ENCODE results near the gene HPS3.
"Not testable (repeated sequence)": the region's sequence is repeated elsewhere in the genome, so short reads cannot be mapped to it uniquely, and the experiment has no call there.

HPS3 gene

GRCh38 chr3:149095487-149095886, 34.0 kb upstream of the HPS3 start:
- no peak for DNase-seq
- H3K4me3 ChIP-seq (ENCODE audit: low read depth, low read length) = no peak overlapping the region
- in situ Hi-C loops (cut with HindIII; ENCODE audit: low pct_ligation_motif_present, low sequenced_read_pairs) = no loop called here
- no peak overlapping the region for H3K27ac ChIP-seq
- no peaks in the 10 kb centered on the region for H3K36me3 ChIP-seq (replicated peaks)
- no peaks in the 10 kb centered on the region for H3K27me3 ChIP-seq (replicated peaks)
- TF ChIP-seq, protein P1, sequence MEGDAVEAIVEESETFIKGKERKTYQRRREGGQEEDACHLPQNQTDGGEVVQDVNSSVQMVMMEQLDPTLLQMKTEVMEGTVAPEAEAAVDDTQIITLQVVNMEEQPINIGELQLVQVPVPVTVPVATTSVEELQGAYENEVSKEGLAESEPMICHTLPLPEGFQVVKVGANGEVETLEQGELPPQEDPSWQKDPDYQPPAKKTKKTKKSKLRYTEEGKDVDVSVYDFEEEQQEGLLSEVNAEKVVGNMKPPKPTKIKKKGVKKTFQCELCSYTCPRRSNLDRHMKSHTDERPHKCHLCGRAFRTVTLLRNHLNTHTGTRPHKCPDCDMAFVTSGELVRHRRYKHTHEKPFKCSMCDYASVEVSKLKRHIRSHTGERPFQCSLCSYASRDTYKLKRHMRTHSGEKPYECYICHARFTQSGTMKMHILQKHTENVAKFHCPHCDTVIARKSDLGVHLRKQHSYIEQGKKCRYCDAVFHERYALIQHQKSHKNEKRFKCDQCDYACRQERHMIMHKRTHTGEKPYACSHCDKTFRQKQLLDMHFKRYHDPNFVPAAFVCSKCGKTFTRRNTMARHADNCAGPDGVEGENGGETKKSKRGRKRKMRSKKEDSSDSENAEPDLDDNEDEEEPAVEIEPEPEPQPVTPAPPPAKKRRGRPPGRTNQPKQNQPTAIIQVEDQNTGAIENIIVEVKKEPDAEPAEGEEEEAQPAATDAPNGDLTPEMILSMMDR (IDR thresholded peaks at IDR 0.05; ENCODE audit: low read depth, low read length, missing control alignments) = no peak

DNA sequence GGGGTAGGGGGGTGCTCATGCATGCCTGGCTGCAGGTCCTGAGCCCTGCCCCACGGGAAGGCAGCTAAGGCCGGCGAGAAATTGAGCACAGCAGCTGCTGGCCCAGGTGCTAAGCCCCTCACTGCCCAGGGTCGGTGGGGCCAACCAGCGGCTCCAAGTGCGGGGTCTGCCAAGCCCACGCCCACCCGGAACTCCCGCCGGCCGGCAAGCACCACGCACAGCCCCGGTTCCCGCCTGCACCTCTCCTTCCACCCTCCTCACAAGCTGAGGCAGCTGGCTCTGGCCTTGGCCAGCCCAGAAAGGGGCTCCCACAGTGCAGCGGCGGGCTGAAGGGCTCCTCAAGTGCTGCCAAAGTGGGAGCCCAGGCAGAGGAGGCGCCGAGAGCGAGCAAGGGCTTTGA, 31.5 kb upstream of the HPS3 start:
- H3K4me3 ChIP-seq (ENCODE audit: low read depth, low read length); H3K36me3 ChIP-seq (replicated peaks); DNase-seq; H3K27me3 ChIP-seq (replicated peaks); H3K27ac ChIP-seq; in situ Hi-C loops (cut with HindIII; ENCODE audit: low pct_ligation_motif_present, low sequenced_read_pairs): not testable (repeated sequence)

- TF ChIP-seq, protein P1 (IDR thresholded peaks at IDR 0.05; ENCODE audit: low read depth, low read length, missing control alignments) = no peak
- Histone ChIP-seq H3K27ac (no peak overlapping the region), H3K4me3 (ENCODE audit: low read depth, low read length) (no peak overlapping the region), H3K36me3 (replicated peaks) (no peaks in the 10 kb centered on the region), H3K27me3 (replicated peaks) (no peaks in the 10 kb centered on the region)
- DNase-seq = no peak
- in situ Hi-C loops (cut with HindIII; ENCODE audit: low pct_ligation_motif_present, low sequenced_read_pairs) = no loop called here
Observed at GRCh38 chr3:149101154-149101553, 28.3 kb upstream of the HPS3 start.

- in situ Hi-C loops (cut with HindIII; ENCODE audit: low pct_ligation_motif_present, low sequenced_read_pairs) = no loop called here
- Histone ChIP-seq H3K4me3 (ENCODE audit: low read depth, low read length) (no peak overlapping the region), H3K27me3 (replicated peaks) (no peaks in the 10 kb centered on the region), H3K36me3 (replicated peaks) (no peaks in the 10 kb centered on the region), H3K27ac (no peak overlapping the region)
- TF ChIP-seq, protein P1 (IDR thresholded peaks at IDR 0.05; ENCODE audit: low read depth, low read length, missing control alignments) = no peak
- DNase-seq = no peak
Observed at GRCh38 chr3:149101641-149102040, 27.8 kb upstream of the HPS3 start.

GRCh38 chr3:149104484-149104883, 25.0 kb upstream of the HPS3 start:
- in situ Hi-C loops (cut with HindIII; ENCODE audit: low pct_ligation_motif_present, low sequenced_read_pairs) = no loop called here

GRCh38 chr3:149114458-149114857, 15.0 kb upstream of the HPS3 start:
- Histone ChIP-seq H3K27me3 (replicated peaks) (no peaks in the 10 kb centered on the region), H3K27ac (no peak overlapping the region), H3K36me3 (replicated peaks) (no peaks in the 10 kb centered on the region), H3K4me3 (ENCODE audit: low read depth, low read length) (no peak overlapping the region)
- in situ Hi-C loops (cut with HindIII; ENCODE audit: low pct_ligation_motif_present, low sequenced_read_pairs) = no loop called here
- DNase-seq = no peak
- TF ChIP-seq, protein P1 (IDR thresholded peaks at IDR 0.05; ENCODE audit: low read depth, low read length, missing control alignments) = no peak

More at GRCh38 chr3:149104484-149104883, 25.0 kb upstream of the HPS3 start:
- TF ChIP-seq, protein P1 (IDR thresholded peaks at IDR 0.05; ENCODE audit: low read depth, low read length, missing control alignments) = no peak
- H3K4me3 ChIP-seq (ENCODE audit: low read depth, low read length) = no peak overlapping the region
- H3K27me3 ChIP-seq (replicated peaks) = no peaks in the 10 kb centered on the region
- no peak for DNase-seq
- H3K27ac ChIP-seq = no peak overlapping the region
- H3K36me3 ChIP-seq (replicated peaks) = no peaks in the 10 kb centered on the region
